ENCODE data around the gene FEN1.

- TF ChIP-seq CTCF (IDR thresholded peaks at IDR 0.05): peak; percentile 57 to 65 (median 62)
- no peak for TF ChIP-seq POLR2A (IDR thresholded peaks at IDR 0.05)
Measured at GRCh38 chr11:61776561-61777075, 16.1 kb upstream of the FEN1 start.
